WTC11 (cell line): ENCODE results near the gene EDA. TPM values are rescaled to one million over a fixed set of nuclear protein-coding genes. Genes with fewer than 3 reads are reported as not detected.

Experiments used
- ATAC-seq: fragments of 200-7000 bp; cut with Tn5 transposase; 2 replicates; pipeline ENCODE4 v1.10.0; 2021; ENCODE audit warnings: mild to moderate bottlenecking, moderate library complexity
- CTCF ChIA-PET: fragments of 300-600 bp; sonication (Branson Sonifier 250); formaldehyde crosslinking; loops from one replicate; lab custom pipeline; 2021; ENCODE audit warnings: antibody characterized with exemption; lab: Charles Lee
- POLR2A ChIA-PET: fragments of 350-600 bp; sonication (Branson Sonifier 250); formaldehyde crosslinking; loops from one replicate; lab custom pipeline; 2021; ENCODE audit warnings: antibody characterized with exemption; lab: Charles Lee
- DNase-seq: peaks from one replicate; pipeline ENCODE4 v3.0.0; 2021; ENCODE audit warnings: low spot score
- H3K27ac Mint-ChIP-seq: 2 replicates; pipeline ENCODE4 v1.8.0; 2021; ENCODE audit warnings: mixed read lengths
- H3K27me3 Mint-ChIP-seq: 2 replicates; pipeline ENCODE4 v1.8.0; 2021; ENCODE audit warnings: low read depth, mild to moderate bottlenecking, moderate library complexity, mixed read lengths
- H3K36me3 Mint-ChIP-seq: 2 replicates; pipeline ENCODE4 v1.8.0; 2021; ENCODE audit warnings: mixed read lengths
- H3K4me1 Mint-ChIP-seq: 2 replicates; pipeline ENCODE4 v1.8.0; 2022; ENCODE audit warnings: mixed read lengths
- H3K4me3 Mint-ChIP-seq: 2 replicates; pipeline ENCODE4 v1.8.0; 2021; ENCODE audit warnings: mild to moderate bottlenecking, moderate library complexity, mixed read lengths
- H3K9me3 Mint-ChIP-seq: 2 replicates; pipeline ENCODE4 v1.8.0; 2021; ENCODE audit warnings: mixed read lengths
- ATF6 ChIP-seq: sonication (generic); formaldehyde crosslinking; IDR thresholded peaks from 2 replicates; pipeline ENCODE4 v1.8.1; 2023; ENCODE audit warnings: mild to moderate bottlenecking, missing genetic modification reagents
- CREM ChIP-seq: sonication (generic); formaldehyde crosslinking; IDR thresholded peaks from 2 replicates; pipeline ENCODE4 v1.8.1; 2022; ENCODE audit warnings: mild to moderate bottlenecking, missing genetic modification reagents, moderate library complexity
- E2F4 ChIP-seq: sonication (generic); formaldehyde crosslinking; IDR thresholded peaks from 2 replicates; pipeline ENCODE4 v1.8.1; 2022; ENCODE audit warnings: low read depth, mild to moderate bottlenecking, moderate library complexity, missing genetic modification reagents, borderline replicate concordance
- FOXJ3 ChIP-seq: sonication (generic); formaldehyde crosslinking; IDR thresholded peaks from 2 replicates; pipeline ENCODE4 v1.9.0; 2021; ENCODE audit warnings: missing genetic modification reagents, mild to moderate bottlenecking, borderline replicate concordance
- GABPB1 ChIP-seq: sonication (generic); formaldehyde crosslinking; IDR thresholded peaks from 2 replicates; pipeline ENCODE4 v1.8.1; 2023; ENCODE audit warnings: mild to moderate bottlenecking, missing genetic modification reagents
- HMGA2 ChIP-seq: fragments of 250-450 bp; sonication (Bioruptor Pico); IDR thresholded peaks from 2 replicates; pipeline ENCODE4 v1.4.0; 2021; ENCODE audit warnings: mild to moderate bottlenecking, moderate library complexity
- MYBL2 ChIP-seq: sonication (generic); formaldehyde crosslinking; IDR thresholded peaks from 2 replicates; pipeline ENCODE4 v1.8.1; 2023; ENCODE audit warnings: mild to moderate bottlenecking, moderate library complexity, missing genetic modification reagents
- OVOL2 ChIP-seq: fragments of 250-450 bp; sonication (Bioruptor Pico); IDR thresholded peaks from 2 replicates; pipeline ENCODE4 v1.9.0; 2021; ENCODE audit warnings: mild to moderate bottlenecking, borderline replicate concordance
- PRRX2 ChIP-seq: fragments of 250-450 bp; sonication (Bioruptor Pico); IDR thresholded peaks from 2 replicates; pipeline ENCODE4 v1.8.0; 2021; ENCODE audit warnings: mild to moderate bottlenecking
- ZNF138 ChIP-seq: sonication (generic); formaldehyde crosslinking; conservative IDR thresholded peaks from 2 replicates; pipeline ENCODE4 v1.8.1; 2022; ENCODE audit warnings: mild to moderate bottlenecking, moderate library complexity, missing genetic modification reagents
- ZNF281 ChIP-seq: sonication (generic); formaldehyde crosslinking; IDR thresholded peaks from 2 replicates; pipeline ENCODE4 v1.8.0; 2023; ENCODE audit warnings: mild to moderate bottlenecking, missing genetic modification reagents
- ZNF416 ChIP-seq: fragments of 250-450 bp; sonication (Bioruptor Pico); IDR thresholded peaks from 2 replicates; pipeline ENCODE4 v1.9.0; 2021; ENCODE audit warnings: mild to moderate bottlenecking, inconsistent platforms
- total RNA-seq: library from RNA; stranded (reverse); gene quantifications from 3 replicates; pipeline ENCODE4 v1.2.3, GENCODE V29; 2021
- TF ChIP-seq, protein P1 (sequence below): sonication (generic); formaldehyde crosslinking; IDR thresholded peaks from 2 replicates; pipeline ENCODE4 v1.8.0; 2023; ENCODE audit warnings: missing genetic modification reagents, mild to moderate bottlenecking, borderline replicate concordance
- TF ChIP-seq, protein P2 (sequence below): fragments of 250-450 bp; sonication (Bioruptor Pico); IDR thresholded peaks from 2 replicates; pipeline ENCODE4 v2.1.2; 2022; ENCODE audit warnings: mild to moderate bottlenecking, moderate library complexity
- TF ChIP-seq, protein P3 (sequence below): sonication (generic); formaldehyde crosslinking; IDR thresholded peaks from 2 replicates; pipeline ENCODE4 v1.8.1; 2022; ENCODE audit warnings: mild to moderate bottlenecking, missing genetic modification reagents, moderate library complexity, borderline replicate concordance
- TF ChIP-seq, protein P4 (sequence below): sonication (generic); formaldehyde crosslinking; IDR thresholded peaks from 2 replicates; pipeline ENCODE4 v1.8.0; 2022; ENCODE audit warnings: missing genetic modification reagents

Gene EDA
- total RNA-seq, 1 experiment from 2014 or later: 15.1 TPM

GRCh38 chrX:70038515-70038914 is 422.6 kb downstream of the EDA start:
- ChIA-PET POLR2A (no interaction called here), CTCF (interaction anchor here (3.0 kb wide), 1 partner anchor 59 kb away, joined by 15 read pairs; no protein-coding TSS in a partner anchor)
- no peak for ATAC-seq
- H3K36me3 Mint-ChIP-seq: no peaks in the 10 kb centered on the region
- no peak for TF ChIP-seq OVOL2 (CRISPR knock-in tag)
- TF ChIP-seq PRRX2 (CRISPR knock-in tag): no peak
- no peak for TF ChIP-seq ZNF281 (CRISPR knock-in tag)
- TF ChIP-seq, protein P1, sequence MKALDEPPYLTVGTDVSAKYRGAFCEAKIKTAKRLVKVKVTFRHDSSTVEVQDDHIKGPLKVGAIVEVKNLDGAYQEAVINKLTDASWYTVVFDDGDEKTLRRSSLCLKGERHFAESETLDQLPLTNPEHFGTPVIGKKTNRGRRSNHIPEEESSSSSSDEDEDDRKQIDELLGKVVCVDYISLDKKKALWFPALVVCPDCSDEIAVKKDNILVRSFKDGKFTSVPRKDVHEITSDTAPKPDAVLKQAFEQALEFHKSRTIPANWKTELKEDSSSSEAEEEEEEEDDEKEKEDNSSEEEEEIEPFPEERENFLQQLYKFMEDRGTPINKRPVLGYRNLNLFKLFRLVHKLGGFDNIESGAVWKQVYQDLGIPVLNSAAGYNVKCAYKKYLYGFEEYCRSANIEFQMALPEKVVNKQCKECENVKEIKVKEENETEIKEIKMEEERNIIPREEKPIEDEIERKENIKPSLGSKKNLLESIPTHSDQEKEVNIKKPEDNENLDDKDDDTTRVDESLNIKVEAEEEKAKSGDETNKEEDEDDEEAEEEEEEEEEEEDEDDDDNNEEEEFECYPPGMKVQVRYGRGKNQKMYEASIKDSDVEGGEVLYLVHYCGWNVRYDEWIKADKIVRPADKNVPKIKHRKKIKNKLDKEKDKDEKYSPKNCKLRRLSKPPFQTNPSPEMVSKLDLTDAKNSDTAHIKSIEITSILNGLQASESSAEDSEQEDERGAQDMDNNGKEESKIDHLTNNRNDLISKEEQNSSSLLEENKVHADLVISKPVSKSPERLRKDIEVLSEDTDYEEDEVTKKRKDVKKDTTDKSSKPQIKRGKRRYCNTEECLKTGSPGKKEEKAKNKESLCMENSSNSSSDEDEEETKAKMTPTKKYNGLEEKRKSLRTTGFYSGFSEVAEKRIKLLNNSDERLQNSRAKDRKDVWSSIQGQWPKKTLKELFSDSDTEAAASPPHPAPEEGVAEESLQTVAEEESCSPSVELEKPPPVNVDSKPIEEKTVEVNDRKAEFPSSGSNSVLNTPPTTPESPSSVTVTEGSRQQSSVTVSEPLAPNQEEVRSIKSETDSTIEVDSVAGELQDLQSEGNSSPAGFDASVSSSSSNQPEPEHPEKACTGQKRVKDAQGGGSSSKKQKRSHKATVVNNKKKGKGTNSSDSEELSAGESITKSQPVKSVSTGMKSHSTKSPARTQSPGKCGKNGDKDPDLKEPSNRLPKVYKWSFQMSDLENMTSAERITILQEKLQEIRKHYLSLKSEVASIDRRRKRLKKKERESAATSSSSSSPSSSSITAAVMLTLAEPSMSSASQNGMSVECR: no peak
- TF ChIP-seq E2F4 (CRISPR knock-in tag): no peak
- no peak for TF ChIP-seq ATF6
- no peak for TF ChIP-seq GABPB1
- no peak for TF ChIP-seq CREM (CRISPR knock-in tag)
- TF ChIP-seq HMGA2 (CRISPR knock-in tag): no peak
- TF ChIP-seq, protein P2, sequence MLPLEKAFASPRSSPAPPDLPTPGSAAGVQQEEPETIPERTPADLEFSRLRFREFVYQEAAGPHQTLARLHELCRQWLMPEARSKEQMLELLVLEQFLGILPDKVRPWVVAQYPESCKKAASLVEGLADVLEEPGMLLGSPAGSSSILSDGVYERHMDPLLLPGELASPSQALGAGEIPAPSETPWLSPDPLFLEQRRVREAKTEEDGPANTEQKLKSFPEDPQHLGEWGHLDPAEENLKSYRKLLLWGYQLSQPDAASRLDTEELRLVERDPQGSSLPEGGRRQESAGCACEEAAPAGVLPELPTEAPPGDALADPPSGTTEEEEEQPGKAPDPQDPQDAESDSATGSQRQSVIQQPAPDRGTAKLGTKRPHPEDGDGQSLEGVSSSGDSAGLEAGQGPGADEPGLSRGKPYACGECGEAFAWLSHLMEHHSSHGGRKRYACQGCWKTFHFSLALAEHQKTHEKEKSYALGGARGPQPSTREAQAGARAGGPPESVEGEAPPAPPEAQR (CRISPR knock-in tag): no peak
- no peak for TF ChIP-seq MYBL2 (CRISPR knock-in tag)
- TF ChIP-seq ZNF138 (CRISPR knock-in tag): no peak
- TF ChIP-seq, protein P3, sequence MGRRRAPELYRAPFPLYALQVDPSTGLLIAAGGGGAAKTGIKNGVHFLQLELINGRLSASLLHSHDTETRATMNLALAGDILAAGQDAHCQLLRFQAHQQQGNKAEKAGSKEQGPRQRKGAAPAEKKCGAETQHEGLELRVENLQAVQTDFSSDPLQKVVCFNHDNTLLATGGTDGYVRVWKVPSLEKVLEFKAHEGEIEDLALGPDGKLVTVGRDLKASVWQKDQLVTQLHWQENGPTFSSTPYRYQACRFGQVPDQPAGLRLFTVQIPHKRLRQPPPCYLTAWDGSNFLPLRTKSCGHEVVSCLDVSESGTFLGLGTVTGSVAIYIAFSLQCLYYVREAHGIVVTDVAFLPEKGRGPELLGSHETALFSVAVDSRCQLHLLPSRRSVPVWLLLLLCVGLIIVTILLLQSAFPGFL: no peak
- TF ChIP-seq, protein P4, sequence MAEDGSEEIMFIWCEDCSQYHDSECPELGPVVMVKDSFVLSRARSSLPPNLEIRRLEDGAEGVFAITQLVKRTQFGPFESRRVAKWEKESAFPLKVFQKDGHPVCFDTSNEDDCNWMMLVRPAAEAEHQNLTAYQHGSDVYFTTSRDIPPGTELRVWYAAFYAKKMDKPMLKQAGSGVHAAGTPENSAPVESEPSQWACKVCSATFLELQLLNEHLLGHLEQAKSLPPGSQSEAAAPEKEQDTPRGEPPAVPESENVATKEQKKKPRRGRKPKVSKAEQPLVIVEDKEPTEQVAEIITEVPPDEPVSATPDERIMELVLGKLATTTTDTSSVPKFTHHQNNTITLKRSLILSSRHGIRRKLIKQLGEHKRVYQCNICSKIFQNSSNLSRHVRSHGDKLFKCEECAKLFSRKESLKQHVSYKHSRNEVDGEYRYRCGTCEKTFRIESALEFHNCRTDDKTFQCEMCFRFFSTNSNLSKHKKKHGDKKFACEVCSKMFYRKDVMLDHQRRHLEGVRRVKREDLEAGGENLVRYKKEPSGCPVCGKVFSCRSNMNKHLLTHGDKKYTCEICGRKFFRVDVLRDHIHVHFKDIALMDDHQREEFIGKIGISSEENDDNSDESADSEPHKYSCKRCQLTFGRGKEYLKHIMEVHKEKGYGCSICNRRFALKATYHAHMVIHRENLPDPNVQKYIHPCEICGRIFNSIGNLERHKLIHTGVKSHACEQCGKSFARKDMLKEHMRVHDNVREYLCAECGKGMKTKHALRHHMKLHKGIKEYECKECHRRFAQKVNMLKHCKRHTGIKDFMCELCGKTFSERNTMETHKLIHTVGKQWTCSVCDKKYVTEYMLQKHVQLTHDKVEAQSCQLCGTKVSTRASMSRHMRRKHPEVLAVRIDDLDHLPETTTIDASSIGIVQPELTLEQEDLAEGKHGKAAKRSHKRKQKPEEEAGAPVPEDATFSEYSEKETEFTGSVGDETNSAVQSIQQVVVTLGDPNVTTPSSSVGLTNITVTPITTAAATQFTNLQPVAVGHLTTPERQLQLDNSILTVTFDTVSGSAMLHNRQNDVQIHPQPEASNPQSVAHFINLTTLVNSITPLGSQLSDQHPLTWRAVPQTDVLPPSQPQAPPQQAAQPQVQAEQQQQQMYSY (CRISPR knock-in tag): no peak
- TF ChIP-seq FOXJ3: no peak
- TF ChIP-seq ZNF416: no peak
- no peaks in the 10 kb centered on the region; the same call in 1 of the 2 replicates for H3K27me3 Mint-ChIP-seq
- no peak overlapping the region for H3K4me3 Mint-ChIP-seq
- H3K9me3 Mint-ChIP-seq: no peaks in the 10 kb centered on the region
- H3K27ac Mint-ChIP-seq: no peak overlapping the region
- H3K4me1 Mint-ChIP-seq: peaks cover 8% of the 10 kb centered on the region
- DNase-seq: no peak
